Naive thymus-derived CD8-positive, alpha-beta T cell (primary cell): ENCODE measurements around the gene IQSEC1. TPM values are rescaled to one million over a fixed set of nuclear protein-coding genes. Genes with fewer than 3 reads are reported as not detected.

Experiments used
- ATAC-seq, 2 donors: fragments of 150-1000 bp; cut with Tn5 transposase in 1 of 2; sonication (Bioruptor Pico), chemical (Tn5 transposase) in 1 of 2; 1 replicate in 1 of 2; 2 replicates in 1 of 2; pipeline ENCODE4 v1.10.0; 2021; ENCODE audit warnings: mild to moderate bottlenecking in 2 of 2, moderate library complexity in 2 of 2
- POLR2A ChIA-PET: fragments of 350-600 bp; sonication (Branson Sonifier 250); formaldehyde crosslinking; loops from one replicate; lab custom pipeline; 2021; ENCODE audit warnings: antibody characterized with exemption; lab: Charles Lee
- DNase-seq, 10 donors: peaks; one replicate each; pipeline versions ENCODE4 v3.0.0 to v3.0.0-alpha.2; 2020 to 2022
- H3K27ac Mint-ChIP-seq, 10 donors: one replicate each; pipeline ENCODE4 v1.8.0; 2020 to 2022; ENCODE audit warnings: mild to moderate bottlenecking in 10 of 10, mixed read lengths in 10 of 10, moderate library complexity in 4 of 10, inconsistent platforms in 1 of 10
- H3K27me3 Mint-ChIP-seq, 5 donors: one replicate each; pipeline ENCODE4 v1.8.0; 2021 to 2022; ENCODE audit warnings: mixed read lengths in 5 of 5
- H3K36me3 Mint-ChIP-seq, 3 donors: one replicate each; pipeline ENCODE4 v1.8.0; 2020 to 2022; ENCODE audit warnings: mixed read lengths in 3 of 3, mild to moderate bottlenecking in 2 of 3, inconsistent platforms in 1 of 3
- H3K4me1 Mint-ChIP-seq, 4 donors: one replicate each; pipeline ENCODE4 v1.8.0; 2021 to 2022; ENCODE audit warnings: mixed read lengths in 4 of 4
- H3K4me3 Mint-ChIP-seq, 10 donors: one replicate each; pipeline ENCODE4 v1.8.0; 2020 to 2022; ENCODE audit warnings: mild to moderate bottlenecking in 10 of 10, mixed read lengths in 10 of 10, moderate library complexity in 6 of 10, inconsistent platforms in 1 of 10
- H3K9me3 Mint-ChIP-seq, 9 donors: one replicate each; pipeline ENCODE4 v1.8.0; 2020 to 2022; ENCODE audit warnings: mixed read lengths in 9 of 9, mild to moderate bottlenecking in 3 of 9, inconsistent platforms in 1 of 9, moderate library complexity in 1 of 9
- polyA plus RNA-seq, 3 donors: library from polyadenylated mRNA; unstranded; fragments of 300-500 nt; fragmentation: Illumina TruSeq; gene quantifications; one replicate each; pipeline ENCODE4 v1.2.3, GENCODE V29; 2021
- total RNA-seq, 8 experiments: library from RNA in 2 of 8; stranded (reverse) in 2 of 8; gene quantifications; one replicate each; pipeline ENCODE4 v1.2.3 and lab custom pipeline; 2021 to 2026

Gene IQSEC1
- total and polyA plus RNA-seq, 5 experiments from 2014 or later, result 13.7 to 47.7 (median 23.7) TPM

- POLR2A ChIA-PET, result no interaction called here
- ATAC-seq (peak in 1 of 2 donors; percentile 42), DNase-seq (no peak)
- H3K27me3 Mint-ChIP-seq, result no peaks in the 10 kb centered on the region
- no peaks in the 10 kb centered on the region for H3K9me3 Mint-ChIP-seq
- peak overlapping the region in 8 of 10 donors; percentile 34 to 88 (median 58) for H3K4me3 Mint-ChIP-seq
- H3K27ac Mint-ChIP-seq, result peak overlapping the region in 8 of 10 donors; percentile 18 to 84 (median 63)
- peaks cover 46 to 98% (median 90%) of the 10 kb centered on the region in 4 donors for H3K4me1 Mint-ChIP-seq
- peaks cover 0 to 20% (median 2%) of the 10 kb centered on the region in 3 donors for H3K36me3 Mint-ChIP-seq
Observed at GRCh38 chr3:12959838-12960378, 113.3 kb downstream of the IQSEC1 start.

DNA sequence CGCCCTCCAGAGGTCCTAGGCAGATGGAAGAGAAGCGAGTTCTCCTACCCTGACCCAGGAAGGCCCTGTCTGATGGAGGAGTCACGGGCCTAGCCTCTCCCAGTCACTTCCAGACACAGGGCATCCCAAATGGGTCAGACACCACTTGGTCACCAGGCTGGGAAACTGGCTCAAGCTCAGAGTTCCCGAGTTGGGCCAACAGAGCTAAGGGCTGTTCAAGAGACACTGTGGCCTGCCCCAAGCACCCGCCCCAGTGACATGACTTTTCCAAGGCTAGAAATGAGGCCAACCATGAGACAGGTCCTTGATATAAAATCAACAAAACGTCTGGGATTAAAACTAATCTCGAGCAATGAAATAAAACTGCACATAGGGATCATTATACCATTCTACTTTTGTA lies 113.8 kb downstream of the IQSEC1 start:
- POLR2A ChIA-PET, result no interaction called here
- no peaks in the 10 kb centered on the region for H3K9me3 Mint-ChIP-seq
- H3K27me3 Mint-ChIP-seq, result no peaks in the 10 kb centered on the region
- peak overlapping the region in 6 of 10 donors; percentile 1 to 65 (median 34) for H3K27ac Mint-ChIP-seq
- peaks cover 51 to 98% (median 90%) of the 10 kb centered on the region in 4 donors for H3K4me1 Mint-ChIP-seq
- DNase-seq, result no peak
- no peak for ATAC-seq
- H3K4me3 Mint-ChIP-seq, result peak overlapping the region in 4 of 10 donors; percentile 48 to 71 (median 66)
- peaks cover 0 to 24% (median 2%) of the 10 kb centered on the region in 3 donors for H3K36me3 Mint-ChIP-seq

DNA sequence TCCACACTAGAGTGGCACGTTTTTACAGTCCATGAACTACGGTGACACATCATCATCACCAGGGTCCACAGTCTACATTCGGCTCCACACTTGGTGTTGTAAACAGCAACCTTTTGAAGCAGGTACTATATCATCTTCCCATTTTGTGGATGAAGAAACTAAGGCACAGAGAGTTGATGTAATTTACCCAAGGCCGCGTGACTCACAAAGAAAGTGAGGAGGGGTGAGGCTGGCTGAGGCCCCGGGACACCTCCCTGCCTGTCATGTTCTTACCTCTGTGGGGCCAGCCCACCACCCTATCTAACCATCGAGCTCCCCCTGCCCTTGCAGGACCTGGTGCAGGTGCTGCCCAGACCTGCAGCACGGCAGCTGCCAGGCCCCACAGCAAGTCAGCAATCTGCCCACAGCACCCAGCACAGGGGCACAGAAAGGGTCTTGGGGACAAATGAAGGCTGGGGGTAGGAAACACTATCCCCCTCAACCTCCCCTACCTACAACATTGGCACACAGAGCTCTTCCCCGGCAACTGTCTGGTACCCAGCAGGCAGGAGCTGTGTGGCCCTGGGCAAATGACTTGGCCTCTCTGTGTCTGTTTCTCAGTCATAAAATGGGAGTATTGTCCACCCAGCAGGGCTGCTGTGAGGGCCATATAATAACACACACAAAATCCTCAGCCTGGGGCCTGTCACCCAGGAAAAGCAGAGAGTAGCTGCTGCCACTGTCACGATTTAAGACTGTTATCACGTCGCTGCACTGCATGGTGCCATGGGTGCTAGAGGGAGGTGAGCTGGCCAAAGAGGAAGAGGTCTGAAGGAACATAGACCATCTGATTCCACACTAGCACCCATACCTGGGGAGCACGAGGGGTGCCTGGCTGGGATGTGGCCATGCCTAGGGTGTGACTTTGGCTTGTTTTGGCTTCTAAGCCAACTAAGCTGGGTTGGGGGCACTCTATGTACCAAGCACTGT lies 115.1 kb downstream of the IQSEC1 start:
- H3K27ac Mint-ChIP-seq, result peak overlapping the region in 6 of 10 donors; percentile 11 to 86 (median 64)
- no peaks in the 10 kb centered on the region for H3K9me3 Mint-ChIP-seq
- peak overlapping the region in 4 of 10 donors; percentile 7 to 60 (median 32) for H3K4me3 Mint-ChIP-seq
- H3K27me3 Mint-ChIP-seq, result no peaks in the 10 kb centered on the region
- peaks cover 51 to 93% (median 86%) of the 10 kb centered on the region in 4 donors for H3K4me1 Mint-ChIP-seq
- DNase-seq (no peak), ATAC-seq (no peak)
- POLR2A ChIA-PET, result interaction anchor here (0.6 to 1.6 kb wide), 2 partner anchors 9 to 27 kb away, joined by 3 to 4 read pairs; no protein-coding TSS in a partner anchor
- H3K36me3 Mint-ChIP-seq, result peaks cover 0 to 22% (median 2%) of the 10 kb centered on the region in 3 donors

GRCh38 chr3:12957339-12957738 lies 115.9 kb downstream of the IQSEC1 start:
- H3K4me1 Mint-ChIP-seq, result peaks cover 47 to 92% (median 82%) of the 10 kb centered on the region in 4 donors
- POLR2A ChIA-PET, result interaction anchor here (1.6 kb wide), 1 partner anchor 10 kb away, joined by 4 read pairs; no protein-coding TSS in a partner anchor
- no peak for ATAC-seq

DNA sequence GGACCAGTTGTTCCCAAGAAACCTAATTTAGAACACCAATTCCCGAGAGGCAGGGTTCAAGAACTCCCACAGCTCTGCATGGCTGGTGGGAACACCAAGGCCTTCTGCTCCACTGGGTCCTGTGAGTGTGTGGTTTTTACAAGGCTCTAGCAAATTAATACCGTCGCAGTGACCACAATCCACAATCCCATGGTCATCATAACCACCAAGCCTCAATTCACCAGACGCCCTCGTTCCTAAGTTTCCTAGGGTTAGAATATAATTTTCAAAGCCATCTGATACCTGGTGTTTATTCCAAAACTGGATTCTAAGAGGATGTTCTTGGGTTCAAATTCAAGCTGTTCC lies 116.9 kb downstream of the IQSEC1 start:
- POLR2A ChIA-PET, result interaction anchor here (1.1 kb wide), 1 partner anchor 10 kb away, joined by 4 read pairs; no protein-coding TSS in a partner anchor
- Mint-ChIP-seq H3K4me1 (peaks cover 46 to 92% (median 81%) of the 10 kb centered on the region in 4 donors), H3K36me3 (peaks cover 0 to 19% (median 0%) of the 10 kb centered on the region in 3 donors), H3K9me3 (no peaks in the 10 kb centered on the region), H3K4me3 (peak overlapping the region in 1 of 10 donors; percentile 29), H3K27ac (peak overlapping the region in 4 of 10 donors; percentile 24 to 79 (median 36)), H3K27me3 (no peaks in the 10 kb centered on the region)
- DNase-seq, result no peak
- no peak for ATAC-seq

More at GRCh38 chr3:12957339-12957738, 115.9 kb downstream of the IQSEC1 start:
- Mint-ChIP-seq H3K9me3 (no peaks in the 10 kb centered on the region), H3K4me3 (peak overlapping the region in 1 of 10 donors; percentile 29), H3K27me3 (no peaks in the 10 kb centered on the region), H3K36me3 (peaks cover 0 to 19% (median 1%) of the 10 kb centered on the region in 3 donors), H3K27ac (no peak overlapping the region)
- no peak for DNase-seq

GRCh38 chr3:12955651-12956315 lies 117.4 kb downstream of the IQSEC1 start:
- H3K4me3 Mint-ChIP-seq, result peak overlapping the region in 2 of 10 donors; percentile 14 to 29
- POLR2A ChIA-PET, result interaction anchor here (1.1 kb wide), 1 partner anchor 10 kb away, joined by 4 read pairs; no protein-coding TSS in a partner anchor
- ATAC-seq, result no peak
- DNase-seq, result no peak
- no peaks in the 10 kb centered on the region for H3K9me3 Mint-ChIP-seq
- H3K27ac Mint-ChIP-seq, result peak overlapping the region in 5 of 10 donors; percentile 20 to 79 (median 35)
- H3K36me3 Mint-ChIP-seq, result peaks cover 0 to 19% (median 0%) of the 10 kb centered on the region in 3 donors
- no peaks in the 10 kb centered on the region for H3K27me3 Mint-ChIP-seq
- H3K4me1 Mint-ChIP-seq, result peaks cover 44 to 90% (median 77%) of the 10 kb centered on the region in 4 donors

DNA sequence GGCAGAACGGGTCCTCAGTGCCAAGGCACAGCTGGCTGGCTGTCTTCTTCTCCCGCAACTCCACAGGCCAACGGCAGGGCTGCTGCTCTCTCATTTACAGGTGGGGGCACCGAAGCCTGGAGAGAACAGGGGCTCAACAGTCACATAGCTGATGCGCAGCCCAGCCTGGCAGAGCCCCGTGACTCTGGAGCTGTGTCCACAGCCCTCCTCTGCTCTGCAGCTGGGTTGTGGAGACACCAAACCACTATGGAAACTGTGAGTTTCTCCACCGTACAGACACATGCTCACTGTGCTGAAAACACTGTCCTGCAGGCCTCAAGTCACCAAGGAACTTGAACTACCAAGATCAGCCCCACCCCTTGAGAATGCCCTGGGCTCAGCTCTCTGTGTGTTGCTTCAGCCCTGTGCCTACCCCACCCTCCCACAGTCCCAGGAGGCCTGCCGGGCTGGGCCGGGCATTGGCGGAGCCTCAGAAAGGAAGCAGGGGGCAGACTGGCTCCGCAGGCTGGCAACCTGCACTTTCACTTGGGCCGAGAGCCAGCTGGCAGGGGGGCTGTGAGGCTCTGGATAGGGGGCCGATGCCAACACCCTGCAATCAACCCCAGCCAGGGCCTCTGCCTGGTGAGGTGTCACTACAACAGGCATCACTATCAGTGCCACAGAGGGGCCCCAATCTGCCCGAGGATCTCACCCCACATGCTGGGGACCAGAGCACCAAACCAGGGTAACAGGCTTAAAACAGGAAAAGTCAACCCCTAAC lies 118.2 kb downstream of the IQSEC1 start:
- DNase-seq (peak in 4 of 10 donors; percentile 18 to 71 (median 29)), ATAC-seq (peak; percentile 69 to 82)
- H3K9me3 Mint-ChIP-seq, result no peaks in the 10 kb centered on the region
- peaks cover 0 to 14% (median 0%) of the 10 kb centered on the region in 3 donors for H3K36me3 Mint-ChIP-seq
- peak overlapping the region in 8 of 10 donors; percentile 10 to 83 (median 33) for H3K27ac Mint-ChIP-seq
- no peaks in the 10 kb centered on the region for H3K27me3 Mint-ChIP-seq
- peak overlapping the region in 3 of 10 donors; percentile 11 to 36 (median 23) for H3K4me3 Mint-ChIP-seq
- POLR2A ChIA-PET, result interaction anchor here (1.1 kb wide), 1 partner anchor 11 kb away, joined by 4 read pairs; no protein-coding TSS in a partner anchor
- H3K4me1 Mint-ChIP-seq, result peaks cover 41 to 88% (median 73%) of the 10 kb centered on the region in 4 donors

- ATAC-seq (no peak), DNase-seq (no peak)
- POLR2A ChIA-PET, result no interaction called here
- Mint-ChIP-seq H3K9me3 (no peaks in the 10 kb centered on the region), H3K4me1 (peaks cover 40 to 88% (median 75%) of the 10 kb centered on the region in 4 donors), H3K36me3 (peaks cover 0 to 14% (median 0%) of the 10 kb centered on the region in 3 donors), H3K27ac (peak overlapping the region in 5 of 10 donors; percentile 37 to 69 (median 58)), H3K4me3 (peak overlapping the region in 3 of 10 donors; percentile 24 to 49 (median 36)), H3K27me3 (no peaks in the 10 kb centered on the region)
Observed at GRCh38 chr3:12954180-12954579, 119.0 kb downstream of the IQSEC1 start.

DNA sequence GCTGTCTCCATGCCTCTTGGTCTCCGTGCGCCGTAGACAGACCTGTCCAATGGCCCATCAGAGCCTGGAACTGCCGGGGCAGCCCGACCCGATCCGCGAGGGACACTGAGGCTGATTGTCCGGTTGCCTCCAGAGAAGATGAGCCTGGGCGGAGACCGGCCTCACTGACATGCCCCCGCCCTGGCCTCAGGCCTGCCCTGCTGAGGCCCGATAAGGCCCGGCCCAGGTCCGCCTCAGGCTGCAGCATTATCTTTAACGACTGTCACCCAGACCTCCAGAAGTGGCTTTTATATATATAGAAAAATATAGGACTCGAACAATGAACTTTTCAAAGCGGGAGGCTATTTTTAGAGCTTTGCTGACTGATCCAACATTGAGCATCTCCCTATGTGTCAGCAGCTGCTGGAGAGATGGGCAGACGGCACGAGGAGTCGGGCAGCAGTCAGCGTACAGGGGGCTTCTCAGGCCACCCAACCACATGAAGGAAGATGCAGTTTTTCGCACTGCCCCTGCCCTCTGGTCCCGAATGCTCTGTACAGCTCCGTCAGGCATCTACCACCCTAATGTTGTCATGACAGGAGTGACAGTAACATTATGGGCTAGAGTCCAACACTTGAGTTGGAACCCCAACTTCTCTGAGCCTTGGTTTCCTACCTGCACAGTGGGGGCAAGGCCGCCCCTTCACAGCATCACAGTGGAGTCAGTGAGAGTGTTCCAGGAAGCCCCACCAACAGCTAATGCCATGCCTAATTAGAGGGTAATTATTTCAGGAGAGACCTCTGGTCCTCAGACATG lies 119.8 kb downstream of the IQSEC1 start:
- H3K36me3 Mint-ChIP-seq, result peaks cover 0 to 13% (median 0%) of the 10 kb centered on the region in 3 donors
- DNase-seq (no peak), ATAC-seq (no peak)
- POLR2A ChIA-PET, result interaction anchor here (1.2 kb wide), 1 partner anchor 8 kb away, joined by 3 read pairs; no protein-coding TSS in a partner anchor
- peak overlapping the region in 2 of 10 donors; percentile 38 to 55 for H3K4me3 Mint-ChIP-seq
- H3K27ac Mint-ChIP-seq, result peak overlapping the region in 4 of 10 donors; percentile 19 to 81 (median 27)
- no peaks in the 10 kb centered on the region for H3K9me3 Mint-ChIP-seq
- no peaks in the 10 kb centered on the region for H3K27me3 Mint-ChIP-seq
- H3K4me1 Mint-ChIP-seq, result peaks cover 39 to 89% (median 76%) of the 10 kb centered on the region in 4 donors

DNA sequence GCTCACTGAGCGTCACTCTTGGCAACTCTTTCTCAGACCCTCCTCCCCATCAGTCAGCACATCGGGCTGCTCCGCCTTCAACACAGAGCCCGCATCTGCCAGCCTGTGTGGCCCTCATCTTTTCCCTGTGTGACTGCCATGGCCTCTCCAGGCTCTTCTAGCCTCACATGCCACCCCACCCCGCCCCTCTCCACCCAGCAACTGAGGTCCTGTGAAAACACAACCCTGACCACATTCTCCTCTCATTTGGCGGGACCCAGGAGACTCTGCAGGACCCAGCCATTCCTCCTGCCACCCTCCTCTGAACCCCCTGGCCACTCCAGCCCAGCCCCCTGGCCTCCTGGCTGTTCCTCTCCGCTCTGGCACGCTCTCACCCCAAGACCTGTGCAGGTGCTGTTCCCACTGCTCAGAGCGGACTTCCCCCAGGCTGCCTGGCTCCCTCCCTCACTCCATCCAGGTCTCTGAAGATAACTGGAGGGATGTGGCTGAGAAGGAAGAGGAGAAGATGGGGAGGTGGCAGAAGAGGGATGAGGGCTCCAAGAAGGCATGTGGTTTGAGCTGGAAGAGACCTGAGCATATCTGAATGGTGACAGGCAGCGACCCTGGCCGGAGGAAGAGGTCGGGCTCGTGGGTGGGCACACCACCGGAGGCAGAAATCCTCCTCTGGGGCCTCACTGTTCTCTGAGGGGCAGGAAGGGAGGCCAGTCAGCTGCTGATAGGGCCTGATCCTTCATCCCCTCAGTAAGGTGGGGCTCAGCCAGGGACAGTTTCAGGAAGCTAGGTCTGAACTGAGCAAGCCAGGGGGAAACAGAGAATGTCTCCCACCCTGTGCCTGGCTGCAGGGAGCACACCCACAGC lies 120.7 kb downstream of the IQSEC1 start:
- no peak for DNase-seq
- H3K36me3 Mint-ChIP-seq, result peaks cover 0 to 10% (median 0%) of the 10 kb centered on the region in 3 donors
- H3K27me3 Mint-ChIP-seq, result no peaks in the 10 kb centered on the region
- no peak for ATAC-seq
- H3K27ac Mint-ChIP-seq, result peak overlapping the region in 2 of 10 donors; percentile 49 to 51
- H3K4me3 Mint-ChIP-seq, result no peak overlapping the region
- H3K9me3 Mint-ChIP-seq, result no peaks in the 10 kb centered on the region
- H3K4me1 Mint-ChIP-seq, result peaks cover 42 to 89% (median 78%) of the 10 kb centered on the region in 4 donors
- POLR2A ChIA-PET, result interaction anchor here (1.2 kb wide), 1 partner anchor 9 kb away, joined by 3 read pairs; no protein-coding TSS in a partner anchor
